Trophoblast cell (in vitro differentiated cells and primary cell): ENCODE measurements around the gene BDH2.

Experiments
- DNase-seq, 2 donors: peaks; one replicate each; pipeline ENCODE4 v3.0.0-alpha.2; 2016
- H2AFZ ChIP-seq: 2 replicates; pipeline ENCODE4 v1.6.1; 2013; ENCODE audit warnings: low read length, moderate library complexity, mild to moderate bottlenecking; ENCODE audit not compliant: insufficient read depth, poor library complexity
- H2AK5ac ChIP-seq: 2 replicates; pipeline ENCODE4 v1.6.1; 2013; ENCODE audit warnings: mild to moderate bottlenecking, low read length
- H2BK120ac ChIP-seq: 2 replicates; pipeline ENCODE4 v1.6.1; 2013; ENCODE audit warnings: low read length, mild to moderate bottlenecking, moderate library complexity; ENCODE audit not compliant: insufficient read depth, poor library complexity
- H2BK12ac ChIP-seq: 2 replicates; pipeline ENCODE4 v1.6.1; 2013; ENCODE audit warnings: mild to moderate bottlenecking, low read length, moderate library complexity
- H2BK5ac ChIP-seq: 2 replicates; pipeline ENCODE4 v1.6.1; 2013; ENCODE audit warnings: low read length, low read depth, moderate library complexity, mild to moderate bottlenecking; ENCODE audit not compliant: poor library complexity
- H3K14ac ChIP-seq: 2 replicates; pipeline ENCODE4 v1.6.1; 2013; ENCODE audit warnings: mild to moderate bottlenecking, low read length
- H3K18ac ChIP-seq: 2 replicates; pipeline ENCODE4 v1.6.1; 2013; ENCODE audit warnings: mild to moderate bottlenecking, low read length
- H3K23ac ChIP-seq: 2 replicates; pipeline ENCODE4 v1.6.1; 2013; ENCODE audit warnings: low read length
- H3K27ac ChIP-seq: 2 replicates; pipeline ENCODE4 v1.5.1; 2013; ENCODE audit warnings: low read depth, mild to moderate bottlenecking, inconsistent platforms, low read length, moderate library complexity
- H3K27me3 ChIP-seq: 2 replicates; pipeline ENCODE4 v1.6.1; 2013; ENCODE audit warnings: inconsistent platforms, mild to moderate bottlenecking, low read length, moderate library complexity; ENCODE audit not compliant: insufficient read depth
- H3K36me3 ChIP-seq, 2 experiments: 1 replicate in 1 of 2; 2 replicates in 1 of 2; pipeline ENCODE4 v1.6.1; 2013; ENCODE audit warnings: low read length in 2 of 2, mild to moderate bottlenecking in 2 of 2, moderate library complexity in 1 of 2; ENCODE audit not compliant: insufficient read depth in 2 of 2, control insufficient read depth in 1 of 2
- H3K4ac ChIP-seq: 2 replicates; pipeline ENCODE4 v1.6.1; 2013; ENCODE audit warnings: low read depth, mild to moderate bottlenecking, low read length, moderate library complexity
- H3K4me1 ChIP-seq, 2 experiments: 1 replicate in 1 of 2; 2 replicates in 1 of 2; pipeline ENCODE4 v1.6.1; 2013; ENCODE audit warnings: low read length in 2 of 2, mild to moderate bottlenecking in 2 of 2, moderate library complexity in 1 of 2; ENCODE audit not compliant: insufficient read depth in 2 of 2, control insufficient read depth in 1 of 2
- H3K4me2 ChIP-seq: 2 replicates; pipeline ENCODE4 v1.6.1; 2013; ENCODE audit warnings: inconsistent platforms, mild to moderate bottlenecking, low read length, moderate library complexity
- H3K4me3 ChIP-seq: 2 replicates; pipeline ENCODE4 v1.5.1; 2013; ENCODE audit warnings: mild to moderate bottlenecking, low read depth, low read length, inconsistent platforms
- H3K79me1 ChIP-seq: one replicate; pipeline ENCODE4 v1.6.1; 2013; ENCODE audit warnings: low read length
- H3K79me2 ChIP-seq: 2 replicates; pipeline ENCODE4 v1.6.1; 2013; ENCODE audit warnings: low read length, mild to moderate bottlenecking; ENCODE audit not compliant: control insufficient read depth, insufficient read depth, poor library complexity
- H3K9ac ChIP-seq: 2 replicates; pipeline ENCODE4 v1.6.1; 2013; ENCODE audit warnings: mild to moderate bottlenecking, low read length
- H3K9me3 ChIP-seq: 2 replicates; pipeline ENCODE4 v1.6.1; 2013; ENCODE audit warnings: low read depth, mild to moderate bottlenecking, control low read depth, inconsistent platforms, low read length; ENCODE audit not compliant: insufficient read depth
- H4K12ac ChIP-seq: 2 replicates; pipeline ENCODE4 v1.6.1; 2013; ENCODE audit warnings: low read depth, mild to moderate bottlenecking, low read length, moderate library complexity
- H4K8ac ChIP-seq: 2 replicates; pipeline ENCODE4 v1.6.1; 2013; ENCODE audit warnings: low read depth, mild to moderate bottlenecking, low read length, moderate library complexity
- H4K91ac ChIP-seq: one replicate; pipeline ENCODE4 v1.6.1; 2013; ENCODE audit warnings: low read depth, mild to moderate bottlenecking, low read length, moderate library complexity
- WGBS: extraction: QIAGEN DNeasy Blood & Tissue Kit; methylation state at CpG from one replicate; pipeline ENCODE4 v1.1.7; 2013; ENCODE audit warnings: missing lambda C conversion rate; ENCODE audit not compliant: insufficient read length, insufficient coverage; ENCODE audit errors: extremely low coverage; 5-methylcytosine and 5-hydroxymethylcytosine counted together

Gene BDH2

DNA sequence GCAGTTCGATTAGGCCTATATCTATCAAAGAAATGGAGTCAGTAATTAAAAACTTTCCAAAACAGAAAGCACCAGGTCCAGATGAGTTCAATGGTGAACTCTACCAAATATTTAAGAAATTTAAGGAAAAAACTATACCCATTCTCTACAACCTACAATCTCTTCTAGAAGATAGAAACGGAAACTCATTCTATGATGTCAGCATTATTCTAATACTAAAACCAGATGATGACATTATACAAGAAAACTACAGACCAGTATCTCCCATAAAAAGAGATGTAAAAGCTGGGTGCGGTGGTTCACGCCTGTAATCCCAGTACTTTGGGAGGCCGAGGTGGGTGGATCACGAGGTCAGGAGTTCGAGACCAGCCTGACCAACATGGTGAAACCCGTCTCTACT, 29.5 kb upstream of the BDH2 start:
- no peak overlapping the region for H2AK5ac ChIP-seq
- no peak overlapping the region for H3K27ac ChIP-seq
- H3K4me2 ChIP-seq, result no peak overlapping the region
- no peak overlapping the region for H4K91ac ChIP-seq
- no peak overlapping the region for H2BK5ac ChIP-seq
- no peak overlapping the region for H4K12ac ChIP-seq
- no peak overlapping the region for H3K9ac ChIP-seq
- H3K36me3 ChIP-seq, result peaks cover 0 to 5% of the 10 kb centered on the region in 2 experiments
- H2BK12ac ChIP-seq, result no peak overlapping the region
- no peak for DNase-seq
- H3K4me1 ChIP-seq, result no peaks in the 10 kb centered on the region
- no peaks in the 10 kb centered on the region for H3K79me1 ChIP-seq
- H3K18ac ChIP-seq, result no peak overlapping the region
- H3K14ac ChIP-seq, result no peak overlapping the region
- no peak overlapping the region for H3K23ac ChIP-seq
- no peak overlapping the region for H2BK120ac ChIP-seq
- no peak overlapping the region for H4K8ac ChIP-seq
- H3K4me3 ChIP-seq, result no peak overlapping the region
- H3K4ac ChIP-seq, result no peak overlapping the region
- H3K79me2 ChIP-seq, result no peaks in the 10 kb centered on the region
- no CpG with 5 or more reads among the region's 8 CpGs for WGBS
- H2AFZ ChIP-seq, result no peak overlapping the region
- H3K27me3 ChIP-seq, result no peaks in the 10 kb centered on the region
- no peaks in the 10 kb centered on the region for H3K9me3 ChIP-seq

DNA sequence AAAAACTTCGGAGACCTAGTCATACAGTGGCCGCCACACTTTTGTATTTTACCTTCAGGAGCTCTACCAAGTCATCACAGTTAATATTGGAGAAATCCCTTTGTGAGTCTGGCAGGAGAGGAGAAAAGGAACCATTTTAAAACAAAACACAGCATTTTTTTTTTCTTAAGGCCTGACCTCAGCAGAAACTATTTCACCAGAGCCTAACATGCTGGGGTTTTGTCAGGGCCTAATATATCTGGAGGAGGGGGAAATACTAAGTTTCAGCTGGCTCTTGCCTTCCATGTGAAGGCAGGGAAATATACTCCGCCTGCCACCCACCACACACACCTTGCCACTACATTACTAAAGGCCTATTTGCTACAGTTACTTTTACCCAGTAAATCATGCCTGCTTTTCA, 26.5 kb upstream of the BDH2 start:
- Histone ChIP-seq H2BK5ac (no peak overlapping the region), H3K9ac (no peak overlapping the region), H3K4me2 (no peak overlapping the region), H3K23ac (no peak overlapping the region), H3K4me3 (no peak overlapping the region), H3K79me2 (no peaks in the 10 kb centered on the region), H3K9me3 (no peaks in the 10 kb centered on the region), H4K8ac (no peak overlapping the region), H2AK5ac (no peak overlapping the region), H3K36me3 (peaks cover 0 to 2% of the 10 kb centered on the region in 2 experiments), H3K27me3 (no peaks in the 10 kb centered on the region), H2AFZ (no peak overlapping the region), H3K18ac (no peak overlapping the region), H2BK12ac (no peak overlapping the region), H3K79me1 (no peaks in the 10 kb centered on the region), H4K12ac (no peak overlapping the region), H3K4me1 (no peaks in the 10 kb centered on the region), H2BK120ac (no peak overlapping the region), H3K4ac (no peak overlapping the region), H3K14ac (no peak overlapping the region), H3K27ac (no peak overlapping the region), H4K91ac (no peak overlapping the region)
- DNase-seq, result no peak
- no CpG with 5 or more reads among the region's 3 CpGs for WGBS

DNA sequence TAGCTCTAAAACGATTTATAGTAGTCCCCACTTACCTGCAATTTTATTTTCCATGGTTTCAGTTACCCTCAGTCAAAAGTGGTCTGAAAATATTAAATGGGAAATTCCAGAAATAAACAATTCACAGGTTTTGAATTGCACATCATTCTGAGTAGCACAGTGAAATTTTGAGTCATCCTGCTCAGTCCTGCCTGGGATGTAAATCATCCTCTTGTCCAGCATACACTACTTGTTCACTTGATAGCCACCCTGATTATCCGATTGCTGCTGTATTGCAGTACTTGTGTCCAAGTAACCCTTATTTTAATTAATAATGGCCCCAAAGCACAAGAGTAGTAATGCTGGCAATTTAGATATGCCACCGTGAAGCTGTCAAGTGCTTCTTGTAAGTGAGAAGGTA, 23.5 kb upstream of the BDH2 start:
- no CpG with 5 or more reads among the region's 3 CpGs for WGBS
- H2BK5ac ChIP-seq, result no peak overlapping the region

DNA sequence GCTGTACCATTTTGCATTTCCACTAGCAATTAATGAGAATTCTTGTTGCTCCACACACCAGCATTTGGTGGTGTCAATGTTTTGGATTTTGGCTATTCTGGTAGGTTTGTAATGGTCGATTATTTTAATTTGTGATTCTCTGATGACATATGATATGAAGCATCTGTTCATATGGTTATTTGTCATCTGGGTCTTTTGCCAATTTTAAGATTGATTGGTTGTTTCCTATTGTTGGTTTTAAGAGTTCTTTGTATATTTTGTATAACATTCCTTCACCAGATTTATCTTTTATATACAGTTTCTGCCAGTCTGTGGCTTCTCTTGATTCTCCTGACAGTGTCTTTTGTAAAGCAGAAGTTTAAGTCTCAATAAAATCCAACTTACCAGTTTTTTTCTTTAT, 18.5 kb upstream of the BDH2 start:
- no peak overlapping the region for H4K12ac ChIP-seq
- H2AK5ac ChIP-seq, result no peak overlapping the region
- H3K4me2 ChIP-seq, result no peak overlapping the region
- H3K27ac ChIP-seq, result no peak overlapping the region
- H3K4ac ChIP-seq, result no peak overlapping the region
- DNase-seq, result no peak
- no peak overlapping the region for H3K9ac ChIP-seq
- no peak overlapping the region for H4K8ac ChIP-seq
- H3K14ac ChIP-seq, result no peak overlapping the region
- H3K79me1 ChIP-seq, result no peaks in the 10 kb centered on the region
- no peak overlapping the region for H4K91ac ChIP-seq
- H2AFZ ChIP-seq, result no peak overlapping the region
- no peaks in the 10 kb centered on the region for H3K9me3 ChIP-seq
- no peak overlapping the region for H2BK12ac ChIP-seq
- H3K18ac ChIP-seq, result no peak overlapping the region
- H3K4me3 ChIP-seq, result no peak overlapping the region
- H3K79me2 ChIP-seq, result no peaks in the 10 kb centered on the region
- H3K23ac ChIP-seq, result no peak overlapping the region
- peaks cover 0 to 2% of the 10 kb centered on the region in 2 experiments for H3K36me3 ChIP-seq
- no CpG with 5 or more reads among the region's 1 CpG for WGBS
- no peaks in the 10 kb centered on the region for H3K4me1 ChIP-seq
- H2BK120ac ChIP-seq, result no peak overlapping the region
- no peaks in the 10 kb centered on the region for H3K27me3 ChIP-seq
- H2BK5ac ChIP-seq, result no peak overlapping the region

More for the DNA sequence above, 23.5 kb upstream of the BDH2 start:
- Histone ChIP-seq H3K9me3 (no peaks in the 10 kb centered on the region), H3K4ac (no peak overlapping the region), H2AK5ac (no peak overlapping the region), H3K4me3 (no peak overlapping the region), H4K91ac (no peak overlapping the region), H3K14ac (no peak overlapping the region), H3K4me1 (no peaks in the 10 kb centered on the region), H3K4me2 (no peak overlapping the region), H2BK120ac (no peak overlapping the region), H4K12ac (no peak overlapping the region), H3K79me2 (no peaks in the 10 kb centered on the region), H3K36me3 (peaks cover 0 to 2% of the 10 kb centered on the region in 2 experiments), H4K8ac (no peak overlapping the region), H3K27ac (no peak overlapping the region), H3K79me1 (no peaks in the 10 kb centered on the region), H2AFZ (no peak overlapping the region), H3K9ac (no peak overlapping the region), H3K18ac (no peak overlapping the region), H3K23ac (no peak overlapping the region), H2BK12ac (no peak overlapping the region), H3K27me3 (no peaks in the 10 kb centered on the region)
- DNase-seq, result no peak
